ENCODE results near the gene TEX14. TPM values are rescaled to one million over a fixed set of nuclear protein-coding genes. Genes with fewer than 3 reads are reported as not detected.

TEX14 gene
- total and polyA plus RNA-seq, 9 donors = 2.1 to 5.1 (median 4.1) TPM

- WGBS (ENCODE audit: insufficient coverage) = 86% methylated on average over 2 of the region's 2 CpGs
- H3K27ac ChIP-seq (ENCODE audit: low read length) = no peak overlapping the region
- H3K4me3 ChIP-seq (ENCODE audit: low read length) = no peak overlapping the region
- DNase-seq = no peak
- no peaks in the 10 kb centered on the region for H3K4me1 ChIP-seq (ENCODE audit: control insufficient read depth, insufficient read depth, low read length)
- no peaks in the 10 kb centered on the region for H3K36me3 ChIP-seq (ENCODE audit: control insufficient read depth, insufficient read depth, low read length)
- H3K27me3 ChIP-seq (ENCODE audit: control insufficient read depth, insufficient read depth, low read length) = no peaks in the 10 kb centered on the region
- H3K9me3 ChIP-seq (replicated peaks; ENCODE audit: control insufficient read depth, low read depth, low read length) = no peaks in the 10 kb centered on the region
Measured at GRCh38 chr17:58605986-58606385, 85.9 kb downstream of the TEX14 start.

GRCh38 chr17:58605470-58605869, 86.4 kb downstream of the TEX14 start:
- no peaks in the 10 kb centered on the region for H3K9me3 ChIP-seq (replicated peaks; ENCODE audit: control insufficient read depth, low read depth, low read length)
- 92% methylated on average over 1 of the region's 1 CpG for WGBS (ENCODE audit: insufficient coverage)
- H3K27ac ChIP-seq (ENCODE audit: low read length) = no peak overlapping the region
- H3K4me1 ChIP-seq (ENCODE audit: control insufficient read depth, insufficient read depth, low read length) = no peaks in the 10 kb centered on the region
- H3K27me3 ChIP-seq (ENCODE audit: control insufficient read depth, insufficient read depth, low read length) = no peaks in the 10 kb centered on the region
- no peak overlapping the region for H3K4me3 ChIP-seq (ENCODE audit: low read length)
- DNase-seq = no peak
- H3K36me3 ChIP-seq (ENCODE audit: control insufficient read depth, insufficient read depth, low read length) = no peaks in the 10 kb centered on the region

- H3K27me3 ChIP-seq (ENCODE audit: control insufficient read depth, insufficient read depth, low read length) = no peaks in the 10 kb centered on the region
- no peak overlapping the region for H3K4me3 ChIP-seq (ENCODE audit: low read length)
- no peak overlapping the region for H3K27ac ChIP-seq (ENCODE audit: low read length)
- no peaks in the 10 kb centered on the region for H3K36me3 ChIP-seq (ENCODE audit: control insufficient read depth, insufficient read depth, low read length)
- DNase-seq = no peak
- no peaks in the 10 kb centered on the region for H3K4me1 ChIP-seq (ENCODE audit: control insufficient read depth, insufficient read depth, low read length)
- no peaks in the 10 kb centered on the region for H3K9me3 ChIP-seq (replicated peaks; ENCODE audit: control insufficient read depth, low read depth, low read length)
Measured at GRCh38 chr17:58601976-58602375, 89.9 kb downstream of the TEX14 start.

GRCh38 chr17:58597371-58597770, 94.5 kb downstream of the TEX14 start:
- WGBS (ENCODE audit: insufficient coverage) = 84% methylated on average over 2 of the region's 3 CpGs
- Histone ChIP-seq H3K4me1 (ENCODE audit: control insufficient read depth, insufficient read depth, low read length) (no peaks in the 10 kb centered on the region), H3K9me3 (replicated peaks; ENCODE audit: control insufficient read depth, low read depth, low read length) (no peaks in the 10 kb centered on the region)

GRCh38 chr17:58595194-58595792, 96.6 kb downstream of the TEX14 start:
- DNase-seq = no peak
- 51% methylated on average over 2 of the region's 5 CpGs for WGBS (ENCODE audit: insufficient coverage)
- Histone ChIP-seq H3K9me3 (replicated peaks; ENCODE audit: control insufficient read depth, low read depth, low read length) (no peaks in the 10 kb centered on the region), H3K4me3 (ENCODE audit: low read length) (no peak overlapping the region), H3K27me3 (ENCODE audit: control insufficient read depth, insufficient read depth, low read length) (no peaks in the 10 kb centered on the region), H3K36me3 (ENCODE audit: control insufficient read depth, insufficient read depth, low read length) (no peaks in the 10 kb centered on the region), H3K4me1 (ENCODE audit: control insufficient read depth, insufficient read depth, low read length) (no peaks in the 10 kb centered on the region), H3K27ac (ENCODE audit: low read length) (no peak overlapping the region)

More at GRCh38 chr17:58597371-58597770, 94.5 kb downstream of the TEX14 start:
- Histone ChIP-seq H3K36me3 (ENCODE audit: control insufficient read depth, insufficient read depth, low read length) (no peaks in the 10 kb centered on the region), H3K27me3 (ENCODE audit: control insufficient read depth, insufficient read depth, low read length) (no peaks in the 10 kb centered on the region), H3K27ac (ENCODE audit: low read length) (no peak overlapping the region), H3K4me3 (ENCODE audit: low read length) (no peak overlapping the region)
- no peak for DNase-seq

- no peak for DNase-seq
- Histone ChIP-seq H3K9me3 (replicated peaks; ENCODE audit: control insufficient read depth, low read depth, low read length) (no peaks in the 10 kb centered on the region), H3K4me3 (ENCODE audit: low read length) (no peak overlapping the region), H3K27ac (ENCODE audit: low read length) (no peak overlapping the region), H3K4me1 (ENCODE audit: control insufficient read depth, insufficient read depth, low read length) (no peaks in the 10 kb centered on the region), H3K36me3 (ENCODE audit: control insufficient read depth, insufficient read depth, low read length) (no peaks in the 10 kb centered on the region), H3K27me3 (ENCODE audit: control insufficient read depth, insufficient read depth, low read length) (no peaks in the 10 kb centered on the region)
- 83% methylated on average over 1 of the region's 1 CpG for WGBS (ENCODE audit: insufficient coverage)
Measured at GRCh38 chr17:58593123-58593522, 98.7 kb downstream of the TEX14 start.

GRCh38 chr17:58591455-58591854, 100.4 kb downstream of the TEX14 start:
- no peaks in the 10 kb centered on the region for H3K4me1 ChIP-seq (ENCODE audit: control insufficient read depth, insufficient read depth, low read length)
- no peaks in the 10 kb centered on the region for H3K27me3 ChIP-seq (ENCODE audit: control insufficient read depth, insufficient read depth, low read length)
- no CpG with 5 or more reads among the region's 6 CpGs for WGBS (ENCODE audit: insufficient coverage)
- H3K4me3 ChIP-seq (ENCODE audit: low read length) = no peak overlapping the region
- DNase-seq = no peak
- no peak overlapping the region for H3K27ac ChIP-seq (ENCODE audit: low read length)
- no peaks in the 10 kb centered on the region for H3K36me3 ChIP-seq (ENCODE audit: control insufficient read depth, insufficient read depth, low read length)
- H3K9me3 ChIP-seq (replicated peaks; ENCODE audit: control insufficient read depth, low read depth, low read length) = no peaks in the 10 kb centered on the region

GRCh38 chr17:58590377-58590776, 101.5 kb downstream of the TEX14 start:
- H3K27me3 ChIP-seq (ENCODE audit: control insufficient read depth, insufficient read depth, low read length) = no peaks in the 10 kb centered on the region
- no CpG with 5 or more reads among the region's 2 CpGs for WGBS (ENCODE audit: insufficient coverage)
- H3K4me1 ChIP-seq (ENCODE audit: control insufficient read depth, insufficient read depth, low read length) = no peaks in the 10 kb centered on the region
- no peak overlapping the region for H3K27ac ChIP-seq (ENCODE audit: low read length)
- no peaks in the 10 kb centered on the region for H3K9me3 ChIP-seq (replicated peaks; ENCODE audit: control insufficient read depth, low read depth, low read length)
- DNase-seq = no peak
- no peaks in the 10 kb centered on the region for H3K36me3 ChIP-seq (ENCODE audit: control insufficient read depth, insufficient read depth, low read length)
- H3K4me3 ChIP-seq (ENCODE audit: low read length) = no peak overlapping the region

- DNase-seq = peak; percentile 39
- no peaks in the 10 kb centered on the region for H3K9me3 ChIP-seq (replicated peaks; ENCODE audit: control insufficient read depth, low read depth, low read length)
- WGBS (ENCODE audit: insufficient coverage) = no CpG with 5 or more reads among the region's 2 CpGs
Measured at GRCh38 chr17:58587713-58588117, 104.1 kb downstream of the TEX14 start.

GRCh38 chr17:58586009-58586644, 105.7 kb downstream of the TEX14 start:
- DNase-seq = no peak
- Histone ChIP-seq H3K4me3 (ENCODE audit: low read length) (no peak overlapping the region), H3K4me1 (ENCODE audit: control insufficient read depth, insufficient read depth, low read length) (no peaks in the 10 kb centered on the region), H3K36me3 (ENCODE audit: control insufficient read depth, insufficient read depth, low read length) (no peaks in the 10 kb centered on the region), H3K27me3 (ENCODE audit: control insufficient read depth, insufficient read depth, low read length) (no peaks in the 10 kb centered on the region), H3K27ac (ENCODE audit: low read length) (no peak overlapping the region), H3K9me3 (replicated peaks; ENCODE audit: control insufficient read depth, low read depth, low read length) (no peaks in the 10 kb centered on the region)
- WGBS (ENCODE audit: insufficient coverage) = no CpG with 5 or more reads among the region's 1 CpG

More at GRCh38 chr17:58587713-58588117, 104.1 kb downstream of the TEX14 start:
- Histone ChIP-seq H3K36me3 (ENCODE audit: control insufficient read depth, insufficient read depth, low read length) (no peaks in the 10 kb centered on the region), H3K4me1 (ENCODE audit: control insufficient read depth, insufficient read depth, low read length) (no peaks in the 10 kb centered on the region), H3K27me3 (ENCODE audit: control insufficient read depth, insufficient read depth, low read length) (no peaks in the 10 kb centered on the region), H3K27ac (ENCODE audit: low read length) (no peak overlapping the region), H3K4me3 (ENCODE audit: low read length) (no peak overlapping the region)

Measured in muscle of leg (tissue), 11 donors.